Inferior parietal cortex (tissue), 1 donor: ENCODE measurements around the gene BPHL.
"Not testable (repeated sequence)": the region's sequence is repeated elsewhere in the genome, so short reads cannot be mapped to it uniquely, and the experiment has no call there.

ENCODE experiments used
- DNase-seq: peaks from one replicate; pipeline ENCODE4 v3.0.0-alpha.2; 2016; ENCODE audit errors: extremely low spot score

BPHL gene

DNA sequence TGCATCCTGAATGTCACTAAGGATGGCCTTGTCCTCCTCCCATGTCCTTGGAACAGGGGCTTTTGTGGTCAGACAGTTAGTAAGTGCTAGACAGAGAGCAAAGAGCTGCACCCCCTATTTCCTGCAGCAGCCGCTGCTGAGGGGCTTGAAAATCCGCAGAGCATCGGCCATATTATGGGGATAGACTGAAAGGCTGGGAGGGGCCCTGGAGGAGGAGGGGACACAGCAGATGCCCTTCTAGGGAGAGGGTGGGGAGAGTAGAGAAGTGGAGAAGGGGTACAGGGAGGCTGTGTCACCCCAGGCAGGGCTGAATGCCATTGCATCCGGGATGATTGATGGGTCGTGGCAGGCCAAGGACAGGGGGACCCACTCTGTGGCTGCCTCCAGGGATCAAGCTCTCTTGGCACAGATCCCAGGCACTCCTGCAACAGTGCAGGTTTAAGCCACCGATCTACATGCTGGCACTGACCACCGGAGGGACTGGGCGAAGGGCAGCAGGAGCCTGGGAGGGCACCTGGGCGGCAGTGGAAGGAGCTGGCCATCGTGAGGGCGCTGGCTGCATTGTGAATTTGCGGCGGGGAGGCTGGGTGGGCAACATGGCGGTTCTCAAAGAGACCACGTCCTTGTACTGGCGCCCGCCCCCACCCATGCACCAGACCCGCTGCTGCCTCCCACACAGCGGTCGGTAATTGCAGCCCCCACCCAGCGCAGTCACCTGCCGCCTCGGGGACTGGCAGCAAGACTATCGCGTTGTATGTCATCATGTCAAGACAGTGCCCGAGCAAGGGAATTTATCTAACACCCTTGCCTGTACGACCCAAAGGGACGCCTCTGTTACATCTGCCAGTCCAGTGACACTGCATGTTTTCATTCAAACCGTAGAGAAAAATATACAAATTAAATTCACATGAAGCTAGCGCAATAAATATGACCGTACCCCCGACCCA lies 37.9 kb downstream of the BPHL start:
- not testable (repeated sequence) for DNase-seq

DNA sequence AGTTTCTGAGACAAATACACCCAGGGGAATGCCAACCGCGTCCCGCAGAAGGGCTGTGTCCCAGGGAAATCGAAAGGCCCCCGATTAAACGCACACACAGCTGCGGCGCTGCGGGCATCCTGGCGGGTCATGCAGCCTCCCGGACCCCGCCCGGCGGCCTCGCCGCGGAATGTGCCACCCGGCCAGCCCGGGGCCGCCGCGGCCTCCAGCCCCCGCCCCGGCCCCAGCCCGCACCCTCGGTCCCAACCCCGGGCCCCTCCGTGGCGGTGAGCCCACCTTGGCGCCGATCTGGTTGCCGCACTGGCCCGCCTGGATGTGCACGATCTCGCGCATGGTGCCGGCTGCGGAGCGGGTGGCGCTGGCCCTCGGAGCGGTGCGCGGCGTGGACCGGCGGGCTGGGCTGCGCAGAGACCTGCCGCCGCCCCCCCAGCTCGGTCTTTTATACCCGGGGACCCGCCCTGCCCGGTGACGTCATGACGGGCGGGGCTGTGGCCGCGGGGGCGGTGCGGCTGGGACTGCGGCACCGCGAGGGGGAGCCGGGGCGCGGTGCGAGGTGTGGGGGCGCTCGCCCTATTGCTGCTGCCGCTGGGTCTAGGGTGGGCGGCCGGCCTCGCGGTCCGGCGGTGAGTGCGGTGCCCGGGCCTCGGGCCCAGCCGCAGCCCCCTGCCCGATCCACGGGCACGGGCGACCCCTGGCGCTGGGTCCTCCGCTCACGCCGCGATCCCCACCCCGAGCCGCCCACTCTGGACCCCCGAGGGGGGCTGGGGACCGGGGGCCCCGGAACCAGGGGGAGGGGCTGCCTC lies 38.8 kb downstream of the BPHL start, which contains the start of gene TUBB2A:
TUBB2A (minus strand) TSS at position 414 of the 803 bp plus-strand sequence; CDS start at position 333, 81 bp downstream.
- peak; percentile 83 for DNase-seq

GRCh38 chr6:3159805-3160781 lies 41.6 kb downstream of the BPHL start:
- peak; percentile 51 for DNase-seq

DNA sequence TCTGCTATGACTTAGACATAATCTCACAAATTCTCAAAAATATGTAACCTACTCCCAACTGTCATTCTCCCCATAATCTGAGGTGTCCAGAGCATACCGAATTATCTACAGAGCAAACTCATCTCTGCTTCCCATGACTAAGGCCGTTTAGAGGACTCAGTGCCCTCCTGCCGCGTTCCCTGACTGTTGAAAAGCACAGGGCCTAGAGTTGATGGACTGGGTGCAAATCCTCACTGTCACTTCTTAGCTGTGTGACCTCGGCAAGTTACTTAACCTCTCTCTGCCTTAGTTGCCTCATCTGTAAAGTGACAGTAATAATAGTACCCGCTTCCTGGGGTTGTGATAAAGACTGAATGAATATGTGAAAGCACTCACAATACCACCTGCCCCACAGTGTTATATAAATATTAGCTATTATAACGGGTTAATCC lies 43.6 kb downstream of the BPHL start:
- DNase-seq: no peak

- peak; percentile 56 for DNase-seq
These were observed 44.2 kb downstream of the BPHL start for GRCh38 chr6:3162565-3163247.

GRCh38 chr6:3163248-3163594 lies 44.7 kb downstream of the BPHL start:
- DNase-seq: no peak

DNA sequence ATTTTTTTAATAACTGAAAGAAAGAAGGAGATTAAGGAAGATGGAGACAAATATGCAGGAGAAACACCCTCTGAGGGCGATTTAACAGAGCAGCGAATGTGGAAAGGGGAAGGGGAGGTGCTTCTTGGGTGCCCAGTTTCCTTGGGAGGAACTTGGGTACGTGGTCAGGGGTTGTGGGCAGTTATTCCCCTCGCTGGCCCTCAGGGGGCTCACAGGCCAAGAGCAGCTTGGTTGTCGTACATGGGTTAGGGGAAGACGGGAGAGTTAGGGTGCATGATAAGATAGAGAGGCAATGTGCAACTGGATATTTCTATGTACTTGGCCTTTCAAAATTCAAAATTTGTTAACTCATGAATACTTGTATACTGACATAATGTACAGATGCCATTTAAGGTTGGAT lies 45.9 kb downstream of the BPHL start:
- no peak for DNase-seq

GRCh38 chr6:3165631-3166534 lies 47.4 kb downstream of the BPHL start:
- DNase-seq: no peak

DNA sequence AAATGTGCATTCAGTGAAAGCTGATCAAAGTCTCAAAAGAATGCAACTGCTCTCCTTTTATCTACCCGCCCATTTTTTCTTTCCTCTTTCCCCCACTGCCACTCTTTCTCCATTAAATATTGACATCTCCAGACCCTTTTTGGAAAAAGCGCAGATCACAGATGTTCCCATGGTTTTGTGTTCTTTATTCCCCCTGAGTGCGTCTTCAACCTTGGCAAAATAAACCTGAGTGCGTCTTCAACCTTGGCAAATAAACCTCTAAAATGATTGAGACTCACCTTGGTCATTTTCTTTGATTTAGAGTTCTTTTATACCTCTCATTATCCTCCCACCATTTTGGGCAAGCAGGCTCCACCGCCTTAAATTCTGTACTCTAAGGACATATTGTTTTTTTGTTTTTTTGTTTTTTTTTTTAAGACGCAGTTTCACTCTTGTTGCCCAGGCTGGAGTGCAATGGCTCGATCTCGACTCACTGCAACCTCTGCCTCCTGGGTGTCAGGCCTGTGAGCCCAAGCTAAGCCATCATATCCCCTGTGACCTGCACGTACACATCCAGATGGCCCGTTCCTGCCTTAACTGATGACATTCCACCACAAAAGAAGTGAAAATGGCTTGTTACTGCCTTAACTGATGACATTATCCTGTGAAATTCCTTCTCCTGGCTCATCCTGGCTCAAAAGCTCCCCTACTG lies 48.2 kb downstream of the BPHL start:
- DNase-seq: not testable (repeated sequence)

- DNase-seq: not testable (repeated sequence)
These were observed 49.5 kb downstream of the BPHL start for GRCh38 chr6:3168046-3168445.

- not testable (repeated sequence) for DNase-seq
These were observed 52.2 kb downstream of the BPHL start for GRCh38 chr6:3170676-3171075.

DNA sequence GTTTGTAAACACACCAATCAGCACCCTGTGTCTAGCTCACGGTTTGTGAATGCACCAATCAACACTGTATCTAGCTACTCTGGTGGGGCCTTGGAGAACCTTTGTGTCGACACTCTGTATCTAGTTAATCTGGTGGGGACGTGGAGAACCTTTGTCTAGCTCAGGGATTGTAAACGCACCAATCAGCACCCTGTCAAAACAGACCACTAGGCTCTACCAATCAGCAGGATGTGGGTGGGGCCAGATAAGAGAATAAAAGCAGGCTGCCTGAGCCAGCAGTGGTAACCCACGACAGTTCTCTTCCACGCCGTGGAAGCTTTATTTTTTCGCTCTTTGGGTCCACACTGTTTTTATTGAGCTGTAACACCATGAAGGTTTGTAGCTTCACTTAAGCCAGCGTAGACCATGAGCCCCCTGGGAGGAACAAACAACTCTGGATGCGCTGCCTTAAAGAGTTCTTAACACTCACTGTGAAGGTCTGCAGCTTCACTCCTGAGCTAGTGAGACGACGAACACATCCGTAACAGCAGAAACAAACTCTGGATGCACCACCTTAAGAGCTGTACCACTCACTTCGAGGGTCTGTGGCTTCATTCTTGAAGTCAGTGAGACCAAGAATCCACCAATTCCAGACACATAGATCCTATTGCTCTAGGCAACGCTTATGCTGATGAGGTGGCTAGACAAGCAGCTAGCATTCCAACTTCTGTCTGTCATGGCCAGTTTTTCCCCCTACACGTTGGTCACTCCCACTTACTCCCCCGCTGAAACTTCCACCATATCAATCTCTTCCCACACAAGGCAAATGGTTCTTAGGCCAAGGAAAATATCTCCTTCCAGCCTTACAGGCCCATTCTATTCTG lies 53.0 kb downstream of the BPHL start:
- DNase-seq: not testable (repeated sequence)

- not testable (repeated sequence) for DNase-seq
These were observed 54.3 kb downstream of the BPHL start for GRCh38 chr6:3172789-3173188.

DNA sequence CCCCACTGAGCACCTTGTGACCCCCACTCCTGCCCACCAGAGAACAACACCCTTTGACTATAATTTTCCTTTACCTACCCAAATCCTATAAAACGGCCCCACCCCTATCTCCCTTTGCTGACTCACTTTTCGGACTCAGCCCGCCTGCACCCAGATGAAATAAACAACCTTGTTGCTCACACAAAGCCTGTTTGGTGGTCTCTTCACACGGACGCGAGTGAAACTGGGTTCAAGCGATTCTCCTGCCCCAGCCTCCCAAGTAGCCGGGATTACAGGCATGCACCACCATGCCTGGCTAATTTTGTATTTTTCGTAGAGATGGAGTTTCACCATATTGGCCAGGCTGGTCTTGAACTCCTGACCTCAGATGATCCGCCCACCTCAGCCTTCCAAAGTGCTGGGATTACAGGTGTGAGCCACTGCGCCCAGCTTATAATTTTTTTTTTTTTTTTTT lies 55.2 kb downstream of the BPHL start:
- DNase-seq: not testable (repeated sequence)

- no peak for DNase-seq
These were observed 57.3 kb downstream of the BPHL start for GRCh38 chr6:3175715-3176402.

DNA sequence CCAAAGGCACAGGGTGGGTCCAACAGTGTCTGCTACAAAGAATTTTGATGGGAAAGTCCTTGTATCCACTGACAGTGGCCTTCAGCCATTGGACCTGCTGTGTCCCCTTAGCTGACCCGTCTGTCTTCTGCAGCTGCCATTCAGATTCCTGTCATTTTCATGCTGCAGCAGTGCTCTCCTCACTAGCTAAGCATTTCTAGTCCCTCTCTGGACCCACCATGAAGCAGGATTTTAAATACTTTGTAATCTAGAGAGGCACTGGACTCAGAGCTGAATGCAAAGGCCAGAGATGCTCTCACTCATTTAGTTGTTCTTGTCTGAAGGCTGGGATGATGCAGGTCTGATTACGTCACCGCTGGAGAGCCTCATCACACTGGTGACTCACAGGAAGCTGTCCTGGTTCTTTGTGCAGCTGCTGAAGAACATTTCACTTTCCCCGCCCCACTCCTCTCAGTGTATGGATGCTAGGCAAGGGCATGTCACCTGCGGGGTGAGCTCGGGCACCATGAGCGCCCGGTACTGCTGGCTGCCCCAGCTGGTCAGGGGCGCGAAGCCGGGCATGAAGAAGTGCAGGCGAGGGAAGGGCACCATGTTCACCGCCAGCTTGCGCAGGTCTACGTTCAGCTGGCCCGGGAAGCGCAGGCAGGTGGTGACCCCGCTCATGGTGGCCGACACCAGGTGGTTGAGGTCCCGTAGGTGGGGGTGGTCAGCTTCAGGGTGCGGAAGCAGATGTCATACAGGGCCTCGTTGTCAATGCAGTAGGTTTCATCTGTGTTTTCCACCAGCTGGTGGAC lies 58.2 kb downstream of the BPHL start:
- DNase-seq: no peak

DNA sequence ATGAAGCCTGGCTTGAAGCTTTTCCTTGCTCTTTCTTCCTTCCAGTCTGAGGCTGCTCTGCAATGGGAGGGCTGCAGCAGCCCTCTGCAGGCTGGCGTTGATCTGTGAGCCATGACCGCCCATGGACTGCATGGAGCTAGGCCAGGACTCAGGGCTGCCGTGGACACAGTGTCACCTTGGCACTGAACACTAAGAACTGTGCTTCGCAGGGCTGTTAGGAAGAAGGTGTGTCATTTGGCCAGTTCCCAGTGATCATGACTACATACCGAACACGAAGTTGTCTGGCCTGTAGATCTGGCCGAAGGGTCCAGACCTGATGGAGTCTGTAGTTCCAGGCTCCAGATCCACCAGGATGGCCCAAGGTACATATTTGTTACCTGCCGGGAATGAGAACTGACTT lies 60.2 kb downstream of the BPHL start:
- DNase-seq: not testable (repeated sequence)
